Central memory CD4-positive, alpha-beta T cell (primary cell): ENCODE data around the gene ASTN2.

Source experiments
- DNase-seq: peaks from one replicate; pipeline ENCODE4 v3.0.0; 2022

Gene ASTN2

DNA sequence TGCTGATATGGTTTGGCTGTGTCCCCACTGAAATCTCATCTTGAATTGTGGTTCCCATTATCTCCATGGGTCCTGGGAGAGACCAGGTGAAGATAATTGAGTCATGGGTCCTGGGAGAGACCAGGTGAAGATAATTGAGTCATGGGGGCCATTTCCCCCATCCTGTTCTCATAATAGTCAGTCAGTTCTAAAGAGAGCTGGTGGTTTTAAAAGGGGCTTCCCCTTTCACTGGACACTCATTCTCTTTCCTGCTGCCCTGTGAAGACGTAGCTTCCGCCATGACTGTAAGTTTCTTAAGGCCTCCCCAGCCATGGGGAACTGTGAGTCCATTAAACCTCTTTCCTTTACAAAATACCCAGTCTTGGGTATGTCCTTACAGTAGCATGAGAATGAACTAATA lies 628.1 kb downstream of the ASTN2 start:
- no peak for DNase-seq

DNA sequence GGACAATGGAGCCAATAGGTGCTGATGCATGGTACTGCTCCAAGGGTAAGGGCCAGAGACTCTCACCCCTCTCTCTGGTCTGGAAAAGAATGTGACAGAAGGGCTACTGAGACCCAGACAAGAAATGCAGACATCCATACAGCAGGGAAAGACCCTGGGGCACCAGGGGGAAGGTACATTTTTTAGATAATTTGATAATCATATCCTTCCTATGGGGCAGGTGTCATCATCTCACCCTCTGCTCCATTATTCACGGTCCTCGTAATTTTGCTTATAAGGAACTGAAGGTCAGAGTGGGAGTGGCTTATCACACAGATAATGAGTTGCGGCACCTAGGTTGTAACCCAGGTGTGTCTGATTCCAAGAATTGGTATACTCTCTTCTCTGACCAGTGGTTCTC lies 637.7 kb downstream of the ASTN2 start:
- DNase-seq, result no peak

DNA sequence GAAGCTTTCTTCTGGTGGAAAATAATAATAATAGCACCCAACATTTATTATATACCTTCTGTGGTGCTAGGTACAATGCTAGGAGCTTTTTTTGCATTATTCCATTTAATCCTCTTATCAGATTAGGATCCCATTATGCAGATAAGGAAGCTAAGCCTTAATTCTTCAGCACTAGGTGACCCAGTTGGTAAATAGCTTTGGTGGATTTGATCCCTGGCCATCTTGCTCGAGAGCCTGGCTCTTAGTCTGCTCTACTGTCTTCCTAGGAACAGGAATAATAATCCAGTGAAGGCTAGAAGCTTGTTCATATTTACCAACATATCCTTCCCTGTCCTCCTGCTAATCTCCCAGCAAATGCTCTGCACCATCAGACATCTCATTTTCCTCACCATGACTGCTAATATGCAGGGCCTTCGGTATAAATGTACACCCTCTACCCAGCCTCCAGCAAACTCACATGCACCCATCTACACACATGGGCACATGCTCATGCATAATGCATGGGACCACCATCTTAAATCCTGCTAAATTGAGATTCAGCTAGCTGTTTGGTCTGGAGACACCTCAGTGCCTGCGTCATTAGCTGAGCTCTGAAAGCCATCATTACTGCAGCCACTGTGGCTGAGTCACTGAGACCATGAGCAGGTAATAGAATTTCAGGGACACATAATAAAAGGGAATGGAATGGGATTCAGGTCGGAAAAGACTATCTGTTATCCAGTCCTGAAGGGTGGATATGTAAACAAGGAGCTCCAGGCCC lies 640.3 kb downstream of the ASTN2 start:
- no peak for DNase-seq

DNA sequence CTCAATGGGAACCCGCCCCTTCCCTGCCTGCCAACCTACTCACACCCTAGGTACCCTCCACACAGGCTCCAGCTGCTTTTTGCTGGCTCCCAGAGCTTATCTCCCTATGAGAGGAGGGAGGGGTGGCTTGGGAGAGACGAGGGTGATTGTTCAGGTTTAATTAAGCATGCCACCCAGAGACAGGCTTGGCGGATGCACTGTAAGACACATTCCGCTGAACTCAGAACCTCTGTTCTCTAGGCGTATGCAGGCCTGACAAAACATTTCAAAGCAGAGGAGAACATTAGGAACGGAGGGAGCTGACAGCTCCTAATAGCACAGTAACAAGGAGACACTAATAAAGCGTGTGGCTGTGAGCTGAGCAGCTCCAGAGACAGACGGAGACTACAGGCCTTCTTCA lies 647.6 kb downstream of the ASTN2 start:
- no peak for DNase-seq

DNA sequence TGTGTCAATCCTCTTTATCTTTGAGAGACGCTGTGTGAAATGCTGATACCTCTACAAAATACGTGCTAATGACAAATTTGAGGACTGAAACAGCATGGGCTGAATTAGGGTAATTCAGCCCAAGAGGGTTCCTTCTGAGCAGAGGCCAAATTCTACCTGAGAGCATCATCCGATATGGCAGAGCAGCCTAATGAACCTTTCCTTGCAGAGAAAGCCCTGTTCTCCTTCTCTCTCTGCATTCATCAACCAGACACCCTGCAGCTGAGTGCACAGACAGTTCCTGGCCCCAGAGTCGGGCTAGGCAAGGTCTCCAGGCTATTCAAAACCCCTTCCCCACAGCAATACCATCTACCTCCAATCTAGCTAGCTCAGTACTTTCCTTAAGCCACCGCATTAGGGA lies 649.8 kb downstream of the ASTN2 start:
- DNase-seq, result no peak

DNA sequence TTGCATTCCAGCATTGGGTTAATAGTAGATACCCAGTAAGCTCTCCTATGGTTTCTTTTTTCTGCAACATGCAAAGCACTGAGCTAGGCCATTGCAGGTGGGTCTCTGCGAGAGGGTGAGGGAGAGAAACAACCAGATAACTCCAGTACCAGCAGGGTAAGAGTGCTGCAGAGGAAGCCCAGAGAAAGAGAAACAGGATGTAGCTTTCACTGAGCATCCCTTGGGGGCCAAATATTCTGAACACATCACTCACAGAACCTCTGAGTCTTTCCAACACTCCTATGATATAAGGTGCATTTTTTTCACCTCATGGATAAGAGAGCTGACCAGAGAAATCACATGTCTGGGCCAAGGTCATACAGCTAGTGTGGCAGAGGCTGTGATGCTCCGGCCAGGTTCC lies 651.1 kb downstream of the ASTN2 start:
- DNase-seq, result no peak

DNA sequence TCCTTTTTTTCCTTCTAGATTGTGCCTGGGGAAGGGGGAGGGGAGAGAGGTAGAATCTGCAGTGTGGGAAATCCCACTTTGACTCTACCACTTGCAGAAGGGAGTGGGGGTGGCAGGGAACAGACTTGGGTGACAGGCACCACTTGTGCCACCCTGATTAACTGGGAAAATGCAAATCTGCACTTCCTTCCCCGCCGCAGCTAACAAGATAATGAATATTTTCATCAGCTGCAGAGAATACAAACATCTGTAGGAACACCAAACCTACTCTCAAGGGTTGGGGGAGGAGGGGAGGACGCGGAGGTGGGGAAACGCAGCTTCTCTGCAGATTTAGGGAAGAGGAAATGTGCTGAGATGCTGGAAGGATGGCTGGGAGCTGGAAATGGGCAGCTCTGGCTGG lies 654.2 kb downstream of the ASTN2 start:
- no peak for DNase-seq

DNA sequence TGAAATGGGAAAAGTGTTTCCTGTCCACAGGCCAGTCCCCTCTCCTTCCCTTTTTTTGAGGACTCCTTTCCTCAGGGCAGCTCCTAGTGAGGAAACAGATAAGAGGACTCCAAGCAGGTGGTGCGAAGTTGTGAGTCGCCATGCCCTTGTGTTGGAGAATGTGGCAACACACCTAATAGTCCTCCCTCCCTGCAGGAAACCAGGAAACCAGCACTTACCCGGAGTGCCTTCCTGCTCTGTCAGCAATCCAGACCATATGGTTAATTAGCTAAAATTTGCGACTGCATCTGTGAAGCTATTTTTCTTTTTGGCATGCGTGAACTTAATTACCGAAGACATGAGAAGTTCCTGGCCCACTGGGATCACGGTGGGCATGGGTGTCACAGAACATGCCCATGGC lies 657.8 kb downstream of the ASTN2 start:
- DNase-seq, result no peak

DNA sequence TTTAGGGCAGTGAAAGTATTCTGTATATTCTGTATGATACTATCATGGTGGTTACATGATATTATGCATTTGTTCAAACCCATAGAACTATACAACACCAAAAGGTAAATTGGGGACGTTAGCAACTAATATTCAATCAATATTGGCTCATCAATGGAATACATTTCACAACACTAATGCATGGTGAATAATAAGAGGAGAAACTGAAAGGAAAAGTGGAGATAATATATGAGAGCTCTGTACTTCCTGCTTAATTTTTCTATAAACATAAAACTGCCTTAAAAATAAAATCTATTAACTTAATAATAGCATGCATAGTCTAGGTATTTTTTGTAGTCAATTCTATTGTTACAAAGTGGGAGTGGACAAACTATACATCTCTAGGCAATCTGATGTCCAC lies 661.5 kb downstream of the ASTN2 start:
- DNase-seq, result no peak

DNA sequence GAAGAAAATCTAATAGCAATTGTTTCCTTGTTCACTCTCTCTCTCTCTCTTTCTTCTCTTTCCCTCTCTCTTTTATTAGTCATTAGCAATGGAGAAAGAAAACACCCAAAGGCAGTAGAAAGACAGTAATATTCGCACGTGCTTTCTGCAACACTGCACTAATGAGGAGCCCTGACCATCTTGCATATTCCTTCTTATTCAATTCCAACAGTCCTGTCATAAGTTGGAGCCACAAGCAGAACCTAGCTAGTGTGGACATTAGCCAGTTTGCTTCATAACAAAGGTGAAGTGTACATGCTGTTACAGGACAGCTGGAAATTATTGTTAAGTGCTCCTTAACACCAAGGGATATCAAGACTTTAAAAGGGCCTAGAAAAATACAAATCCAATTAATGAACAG lies 664.3 kb downstream of the ASTN2 start:
- DNase-seq, result no peak

DNA sequence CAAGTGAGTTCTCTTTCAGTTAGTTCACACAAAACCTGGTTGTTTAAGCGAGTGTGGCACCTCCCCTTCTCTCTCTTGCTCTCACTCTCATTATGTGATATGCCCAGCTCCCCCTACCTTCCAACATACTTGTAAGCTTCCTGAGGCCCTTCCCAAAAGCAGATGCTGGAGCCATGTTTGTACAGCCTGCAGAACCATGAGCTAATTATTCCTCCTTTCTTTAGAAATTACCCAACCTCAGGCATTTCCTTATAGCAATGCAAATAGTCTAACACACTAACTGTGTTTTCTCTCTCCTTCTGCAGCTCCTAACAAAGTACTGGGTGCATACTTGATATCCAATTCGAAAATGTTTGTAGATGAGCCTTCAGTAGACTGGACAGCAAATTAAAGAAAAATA lies 665.1 kb downstream of the ASTN2 start:
- no peak for DNase-seq

DNA sequence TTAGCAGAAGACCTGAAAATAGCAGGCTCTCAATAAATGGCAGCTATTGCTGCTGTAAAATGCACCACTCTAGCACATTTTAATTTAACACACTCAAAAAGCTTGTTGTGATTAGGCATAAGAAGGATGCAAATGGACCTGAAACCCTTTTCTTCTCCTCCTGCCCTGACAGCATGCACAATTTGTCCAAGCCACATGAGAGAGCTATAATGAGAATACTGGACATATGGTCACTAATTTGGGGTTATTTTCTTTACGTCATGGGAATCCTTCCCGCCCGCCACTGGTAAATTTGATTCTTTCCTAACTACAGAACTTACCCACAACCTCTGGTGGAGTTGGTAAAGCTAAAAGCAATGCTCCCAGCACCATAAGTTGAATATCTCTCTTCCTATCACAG lies 665.7 kb downstream of the ASTN2 start:
- DNase-seq, result no peak

DNA sequence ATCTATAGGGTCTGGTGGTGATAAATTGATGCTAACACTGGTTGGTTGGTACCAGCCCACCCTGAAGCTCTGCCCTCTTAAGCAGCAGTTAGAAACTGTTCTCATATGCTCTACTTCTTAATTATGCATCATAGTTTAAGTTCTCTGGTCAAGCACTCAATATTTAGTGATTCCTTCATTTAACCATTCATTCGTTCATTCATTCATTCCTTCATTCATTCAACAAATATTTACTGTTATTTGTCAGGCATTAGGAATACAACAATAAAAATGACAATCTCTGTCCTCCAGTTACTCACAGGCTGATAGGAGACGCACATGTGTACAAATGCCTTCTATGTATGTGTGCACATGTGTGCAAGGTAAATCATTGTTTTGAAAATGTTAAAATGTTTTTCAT lies 673.1 kb downstream of the ASTN2 start:
- no peak for DNase-seq

DNA sequence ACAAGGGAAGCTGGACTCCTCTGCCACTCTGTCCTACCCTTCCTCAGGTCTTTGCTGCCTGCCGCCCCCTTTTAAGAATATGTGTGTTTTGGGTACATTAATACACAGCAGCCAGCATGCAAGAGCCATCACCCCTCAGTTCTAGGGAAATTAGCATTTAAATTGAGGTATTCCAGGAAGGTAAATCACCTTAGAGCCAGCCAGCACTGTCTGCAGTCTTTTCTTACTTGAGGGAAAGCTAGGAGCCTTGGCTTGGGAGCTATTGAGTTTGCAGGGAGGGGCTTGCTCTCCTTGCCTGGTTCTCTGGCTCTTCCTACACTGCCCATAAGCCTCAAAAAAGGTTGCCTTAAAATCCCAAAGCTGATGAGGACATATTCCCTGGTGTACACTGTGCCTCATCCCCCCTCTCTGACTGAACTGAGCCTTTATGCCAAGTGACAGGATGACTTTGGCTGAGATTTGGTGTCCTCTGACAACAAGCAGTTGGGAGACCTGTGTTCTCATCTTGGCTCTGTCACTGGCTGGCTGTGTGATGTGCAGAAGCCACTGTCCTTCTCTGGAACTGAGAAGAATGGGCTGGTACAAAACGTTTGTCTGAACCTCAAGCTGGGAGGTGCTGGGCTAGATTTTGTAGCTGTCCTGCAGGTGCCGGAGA lies 673.6 kb downstream of the ASTN2 start:
- no peak for DNase-seq

DNA sequence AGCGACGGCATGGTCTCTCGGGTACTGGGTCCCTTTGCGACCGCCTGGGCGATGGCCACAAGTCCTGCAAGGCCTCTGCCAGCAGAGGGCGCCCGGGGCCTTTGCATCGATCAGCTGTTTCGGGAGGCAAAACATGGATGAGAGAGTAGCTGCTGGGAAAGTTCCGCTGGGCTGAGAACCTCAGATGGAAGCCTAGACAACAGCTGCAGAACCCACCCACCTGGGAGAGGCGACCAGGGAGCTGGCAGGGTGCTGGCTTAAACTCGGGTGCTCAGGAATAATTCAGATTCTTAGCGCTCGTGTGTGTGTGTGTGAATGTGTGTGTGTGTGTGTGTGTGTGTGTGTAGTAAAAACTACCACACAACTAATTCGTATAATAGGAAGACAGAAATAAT lies 677.7 kb downstream of the ASTN2 start:
- no peak for DNase-seq

DNA sequence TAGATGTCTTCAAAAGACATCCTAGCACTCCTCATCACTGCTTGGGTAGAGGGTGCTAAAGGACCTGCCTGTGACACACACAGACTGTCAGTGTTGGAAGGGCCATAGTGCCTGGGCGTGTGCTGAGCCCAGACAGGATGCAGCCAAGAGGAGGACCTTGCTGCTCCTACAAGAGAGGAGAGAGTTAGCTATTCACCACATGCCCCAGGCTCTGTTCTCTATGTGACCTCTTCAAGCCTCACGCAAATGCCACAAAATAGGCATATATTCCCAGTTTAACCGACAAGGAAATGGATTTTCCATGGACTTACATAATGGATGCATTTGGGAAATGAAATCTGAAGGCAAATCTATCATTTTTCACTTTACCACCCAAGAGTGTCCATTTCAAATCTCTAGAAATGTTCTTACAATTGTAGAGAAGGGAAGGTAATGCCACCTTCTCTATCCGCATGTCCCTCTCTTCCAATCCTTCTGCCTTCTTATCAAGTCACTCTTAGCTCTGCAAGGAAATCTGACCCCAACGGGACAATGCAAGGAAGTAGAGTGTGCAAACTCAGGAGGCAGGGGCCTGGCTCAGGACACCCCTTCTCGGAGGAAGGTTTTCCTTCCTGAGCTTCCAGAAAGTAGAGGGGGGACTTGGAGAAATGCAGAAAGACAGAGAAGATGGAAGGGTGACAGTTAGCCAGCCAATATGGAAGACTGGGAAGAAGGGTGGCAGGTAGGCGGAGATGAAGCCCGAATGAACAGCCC lies 678.3 kb downstream of the ASTN2 start:
- no peak for DNase-seq

DNA sequence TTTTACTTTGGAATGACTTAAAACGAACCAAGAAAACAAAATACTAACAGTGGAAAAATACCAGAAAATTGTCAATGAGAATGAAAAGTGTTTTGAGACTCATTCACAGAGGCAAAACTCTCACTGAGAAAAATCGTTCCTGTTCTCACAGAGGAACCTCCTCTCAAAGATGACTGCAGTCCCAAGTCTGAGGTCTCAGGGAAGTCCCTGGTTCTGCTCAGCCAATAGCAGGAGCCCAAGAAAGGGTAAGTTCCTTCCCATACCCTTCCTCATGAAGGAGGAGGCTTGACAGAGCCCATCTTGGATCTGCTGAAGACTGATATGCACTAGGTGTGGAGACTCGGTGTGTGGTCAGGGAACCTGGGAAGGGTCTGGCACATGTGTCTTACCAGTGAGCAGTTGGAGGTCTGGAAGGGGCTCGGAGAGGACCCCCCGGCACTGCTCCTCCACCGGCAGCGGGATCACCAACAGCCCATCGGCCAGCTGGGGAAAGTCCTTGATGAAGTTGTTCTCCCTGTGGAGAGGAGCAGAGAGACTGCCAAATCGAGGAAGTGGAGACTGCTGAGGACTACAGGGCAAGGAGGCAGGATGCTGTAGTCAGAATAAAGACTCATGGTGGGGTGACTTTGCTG lies 681.7 kb downstream of the ASTN2 start:
- DNase-seq, result no peak

DNA sequence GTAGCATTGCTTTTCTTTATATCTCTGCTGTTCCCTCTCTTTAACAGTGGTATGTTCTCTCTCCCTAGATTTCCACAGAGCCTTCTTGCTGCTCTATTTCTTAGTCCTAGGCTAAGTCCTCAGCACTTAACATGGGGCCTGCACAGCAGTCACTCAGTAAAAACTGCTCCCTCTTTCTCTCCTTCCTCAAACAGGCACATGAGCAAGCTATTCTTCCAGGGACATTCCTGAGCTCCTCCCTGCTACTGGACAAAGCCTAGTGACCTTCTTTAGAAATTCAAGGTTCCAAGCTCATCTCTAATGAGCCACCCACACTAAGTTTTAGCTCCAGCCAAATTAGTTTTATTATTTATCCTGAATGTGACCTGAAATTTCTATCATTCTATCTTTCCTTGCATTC lies 688.3 kb downstream of the ASTN2 start:
- no peak for DNase-seq

DNA sequence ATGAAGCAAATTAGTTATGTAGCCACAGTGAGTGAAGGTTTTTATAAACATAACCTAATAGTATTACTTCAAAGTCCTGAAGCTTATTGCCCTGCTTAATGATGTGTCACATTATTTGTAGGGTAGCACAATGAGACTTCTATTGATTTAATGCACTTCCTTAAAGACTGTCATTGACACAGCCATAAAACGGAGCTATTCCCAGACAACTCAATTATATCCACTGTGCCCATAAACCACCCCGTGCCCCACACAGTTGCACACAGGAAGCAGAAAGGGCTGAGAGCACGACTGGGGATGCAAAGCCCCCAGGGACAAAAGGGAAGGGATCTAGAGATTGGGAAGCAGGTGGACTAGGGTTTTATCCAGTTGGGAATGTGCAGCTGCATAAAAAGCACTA lies 690.7 kb downstream of the ASTN2 start:
- DNase-seq, result no peak

DNA sequence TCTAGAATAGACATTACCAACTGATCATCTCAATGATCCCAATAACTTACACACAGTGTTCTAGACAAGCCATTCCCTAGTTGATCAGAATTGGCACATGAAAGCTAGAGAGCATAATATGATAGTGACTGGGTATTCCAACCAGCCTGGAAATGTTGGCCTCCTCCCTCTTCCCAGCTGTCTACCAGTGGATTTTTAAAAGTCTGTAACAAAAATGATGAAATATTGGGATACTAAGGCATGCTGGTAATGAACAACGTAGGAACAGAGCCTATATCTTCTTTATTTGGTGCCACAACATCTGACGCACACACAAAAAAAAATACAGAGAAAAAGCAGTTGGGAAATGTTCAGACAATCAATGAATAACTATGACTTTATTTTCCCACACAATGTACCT lies 692.9 kb downstream of the ASTN2 start:
- DNase-seq, result no peak

DNA sequence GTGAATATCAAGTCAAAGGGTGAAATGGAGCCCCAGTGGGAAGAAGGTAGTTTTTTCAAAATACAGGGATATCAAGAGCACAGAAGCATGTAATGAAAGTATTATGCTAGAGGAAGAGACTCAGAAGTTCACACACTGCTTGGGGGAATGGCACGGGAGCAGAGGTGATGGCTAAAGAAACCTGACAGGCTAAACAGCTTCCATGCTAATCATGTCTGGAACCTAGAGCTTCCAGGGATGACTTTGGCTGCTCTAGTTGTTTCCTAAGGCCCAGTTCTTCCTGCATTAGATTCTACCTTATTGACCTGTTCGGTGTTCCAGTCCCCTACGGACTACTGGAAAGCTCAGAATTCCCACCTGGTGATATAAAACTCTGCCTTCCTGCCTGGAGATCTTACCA lies 693.4 kb downstream of the ASTN2 start:
- no peak for DNase-seq

DNA sequence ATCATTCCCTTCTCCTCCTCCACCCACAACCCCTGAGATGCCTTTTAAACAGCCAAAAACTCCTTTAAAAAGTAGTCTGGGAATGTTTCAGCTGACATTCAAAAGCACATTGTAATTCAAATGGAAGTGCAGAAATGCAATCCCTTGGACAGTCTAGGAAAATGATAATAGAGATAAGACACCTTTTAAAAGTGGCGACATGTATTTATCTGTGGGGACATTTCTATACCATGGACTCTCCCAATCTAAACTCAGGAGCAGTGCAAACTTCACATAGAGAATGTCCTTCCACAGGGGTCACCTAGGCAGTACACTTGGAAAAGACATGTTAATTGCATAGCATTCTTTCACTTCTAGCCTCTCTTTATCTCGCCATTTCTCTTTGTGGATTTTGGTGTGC lies 694.7 kb downstream of the ASTN2 start:
- no peak for DNase-seq

DNA sequence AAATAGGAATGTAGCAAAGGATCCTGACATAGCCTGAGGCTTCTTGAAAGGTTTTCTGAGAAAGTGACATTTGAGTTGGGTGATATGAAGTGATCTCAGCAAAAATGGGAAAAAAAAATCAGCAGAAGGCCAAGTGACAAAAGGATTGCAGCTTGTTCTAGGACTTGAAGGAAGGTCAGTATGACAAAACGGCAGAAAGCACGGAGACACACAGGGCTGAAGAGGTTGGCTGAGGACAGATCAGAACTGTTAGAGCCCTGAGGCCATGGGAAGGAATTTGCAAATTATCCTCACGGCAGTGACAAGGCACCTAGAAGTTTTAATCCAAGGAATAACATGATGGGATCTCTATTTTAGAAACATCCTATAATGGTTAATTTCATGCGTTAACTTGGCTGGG lies 696.7 kb downstream of the ASTN2 start:
- no peak for DNase-seq

DNA sequence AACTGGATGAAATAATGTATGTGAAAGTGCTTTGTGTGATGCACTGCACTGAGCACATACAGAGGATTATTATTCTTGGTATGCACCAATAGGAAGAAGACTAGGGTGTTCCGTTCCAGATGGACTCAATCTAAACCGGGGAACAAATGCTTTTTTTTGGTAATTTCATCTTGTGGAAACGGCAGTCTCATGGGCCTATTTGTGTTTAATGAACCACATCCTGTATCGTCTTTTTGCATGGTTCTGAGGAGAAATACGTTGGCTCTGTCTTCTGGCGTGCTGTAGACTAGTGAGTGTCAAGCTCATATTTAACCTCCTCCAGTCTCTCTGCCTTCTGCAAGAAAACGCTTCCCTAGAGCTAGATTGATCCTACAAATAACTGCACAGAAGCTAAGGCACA lies 697.7 kb downstream of the ASTN2 start:
- DNase-seq, result no peak
